ENCODE measurements around the gene POLR1H. TPM values are rescaled to one million over a fixed set of nuclear protein-coding genes. Genes with fewer than 3 reads are reported as not detected.
A peak's percentile ranks its signal among the peaks of the same experiment; 100 is the strongest.

POLR1H gene
- total RNA-seq, 4 donors from 2014 or later: 21.2 to 121 (median 33.4) TPM

- DNase-seq: no peak
- no peaks in the 10 kb centered on the region for H3K9me3 ChIP-seq
- H3K4me1 ChIP-seq: no peaks in the 10 kb centered on the region
- H3K4me3 ChIP-seq: no peak overlapping the region
- H3K36me3 ChIP-seq: no peaks in the 10 kb centered on the region
- H3K27me3 ChIP-seq: peaks cover 0 to 8% of the 10 kb centered on the region in 2 donors
- no peak for TF ChIP-seq CTCF (IDR thresholded peaks at IDR 0.05)
- TF ChIP-seq POLR2A (IDR thresholded peaks at IDR 0.05): no peak
- H3K27ac ChIP-seq: no peak overlapping the region
- intact Hi-C loops (cut with DNase I; ENCODE audit: low total_unique reads): no loop called here
Observed at GRCh38 chr6:30093951-30094661, 33.0 kb downstream of the POLR1H start.

GRCh38 chr6:30096829-30097228 lies 35.8 kb downstream of the POLR1H start:
- Histone ChIP-seq H3K27ac (no peak overlapping the region), H3K4me1 (peaks cover 0 to 11% of the 10 kb centered on the region in 2 donors), H3K9me3 (no peaks in the 10 kb centered on the region), H3K27me3 (peaks cover 0 to 23% of the 10 kb centered on the region in 2 donors), H3K4me3 (no peak overlapping the region), H3K36me3 (no peaks in the 10 kb centered on the region)
- DNase-seq: no peak
- intact Hi-C loops (cut with DNase I; ENCODE audit: low total_unique reads): no loop called here
- TF ChIP-seq POLR2A (IDR thresholded peaks at IDR 0.05): no peak

- TF ChIP-seq POLR2A (IDR thresholded peaks at IDR 0.05) (no peak), CTCF (IDR thresholded peaks at IDR 0.05) (no peak)
- H3K27ac ChIP-seq: no peak overlapping the region
- H3K4me3 ChIP-seq: no peak overlapping the region
- H3K27me3 ChIP-seq: peaks cover 0 to 23% of the 10 kb centered on the region in 2 donors
- no peak for DNase-seq
- H3K36me3 ChIP-seq: no peaks in the 10 kb centered on the region
- intact Hi-C loops (cut with DNase I; ENCODE audit: low total_unique reads): no loop called here
- peaks cover 0 to 11% of the 10 kb centered on the region in 2 donors for H3K4me1 ChIP-seq
- no peaks in the 10 kb centered on the region for H3K9me3 ChIP-seq
Observed at GRCh38 chr6:30097902-30098768, 37.1 kb downstream of the POLR1H start.

GRCh38 chr6:30100154-30100553 lies 39.1 kb downstream of the POLR1H start:
- Histone ChIP-seq H3K36me3 (no peaks in the 10 kb centered on the region), H3K9me3 (no peaks in the 10 kb centered on the region), H3K27me3 (peaks cover 0 to 23% of the 10 kb centered on the region in 2 donors), H3K4me1 (peaks cover 0 to 11% of the 10 kb centered on the region in 2 donors), H3K27ac (peak overlapping the region in 1 of 2 donors; percentile 75), H3K4me3 (no peak overlapping the region)
- intact Hi-C loops (cut with DNase I; ENCODE audit: low total_unique reads): no loop called here
- no peak for TF ChIP-seq POLR2A (IDR thresholded peaks at IDR 0.05)
- no peak for TF ChIP-seq CTCF (IDR thresholded peaks at IDR 0.05)
- DNase-seq: no peak

- peak in 1 of 2 donors; percentile 25 for DNase-seq
- Histone ChIP-seq H3K4me3 (peak overlapping the region; percentile 10 to 31), H3K4me1 (peaks cover 0 to 11% of the 10 kb centered on the region in 2 donors), H3K27me3 (peaks cover 0 to 23% of the 10 kb centered on the region in 2 donors), H3K9me3 (no peaks in the 10 kb centered on the region), H3K36me3 (no peaks in the 10 kb centered on the region), H3K27ac (peak overlapping the region in 1 of 2 donors; percentile 75)
- peak in 1 of 4 experiments; percentile 13 for TF ChIP-seq CTCF (IDR thresholded peaks at IDR 0.05)
- TF ChIP-seq POLR2A (IDR thresholded peaks at IDR 0.05): no peak
- intact Hi-C loops (cut with DNase I; ENCODE audit: low total_unique reads): no loop called here
Observed at GRCh38 chr6:30100585-30101443, 39.7 kb downstream of the POLR1H start.
